IMR-90 (cell line): Measurements from ENCODE around the gene MRPL44. TPM values are rescaled to one million over a fixed set of nuclear protein-coding genes. Genes with fewer than 3 reads are reported as not detected.

ENCODE experiments used
- ATAC-seq: fragments of 200-7000 bp; cut with Tn5 transposase; 2 replicates; pipeline ENCODE4 v1.9.1; 2020; ENCODE audit warnings: low read depth, mild to moderate bottlenecking, moderate library complexity
- BruUV-seq: library from RNA; stranded (reverse); fragments of 400-500 nt; replicated peaks from 2 replicates; lab custom pipeline; 2021; lab: Mats Ljungman, UMichigan
- CTCF ChIA-PET: fragments of 300-600 bp; formaldehyde crosslinking; extraction: SDS; loops from one replicate; lab custom pipeline; 2021; ENCODE audit warnings: antibody characterized with exemption; lab: Yijun Ruan, JAX
- POLR2A ChIA-PET: fragments of 300-600 bp; sonication (Branson Sonifier 250); formaldehyde crosslinking; loops from one replicate; lab custom pipeline; 2022; ENCODE audit warnings: antibody characterized with exemption; ENCODE audit not compliant: unreplicated experiment; lab: Charles Lee
- DNase-seq: peaks from one replicate; pipeline ENCODE4 v3.0.0; 2013
- H2AFZ ChIP-seq: replicated peaks from 2 replicates; pipeline ENCODE3; 2013; ENCODE audit warnings: low read length, mild to moderate bottlenecking; ENCODE audit not compliant: poor library complexity
- H2AK5ac ChIP-seq: 2 replicates; pipeline ENCODE4 v1.6.1; 2013; ENCODE audit warnings: low read depth, low read length, inconsistent platforms
- H2AK9ac ChIP-seq: replicated peaks from 2 replicates; pipeline ENCODE3; 2013; ENCODE audit warnings: mild to moderate bottlenecking, low read depth, low read length, moderate library complexity; ENCODE audit not compliant: poor library complexity
- H2BK120ac ChIP-seq: 2 replicates; pipeline ENCODE4 v1.6.1; 2013; ENCODE audit warnings: low read depth, low read length, inconsistent platforms
- H2BK15ac ChIP-seq: 3 replicates; pipeline ENCODE4 v1.6.1; 2013; ENCODE audit warnings: low read depth, low read length, inconsistent platforms
- H2BK20ac ChIP-seq: 2 replicates; pipeline ENCODE4 v1.6.1; 2013; ENCODE audit warnings: low read depth, mild to moderate bottlenecking, inconsistent platforms, low read length, moderate library complexity
- H2BK5ac ChIP-seq: 2 replicates; pipeline ENCODE4 v1.6.1; 2013; ENCODE audit warnings: mild to moderate bottlenecking, low read depth, low read length, inconsistent platforms; ENCODE audit not compliant: poor library complexity, severe bottlenecking
- H3K14ac ChIP-seq: replicated peaks from 2 replicates; pipeline ENCODE4 v1.6.1; 2013; ENCODE audit warnings: low read depth, low read length, inconsistent platforms
- H3K18ac ChIP-seq: 2 replicates; pipeline ENCODE4 v1.6.1; 2013; ENCODE audit warnings: low read depth, low read length, control low read depth
- H3K23ac ChIP-seq: 2 replicates; pipeline ENCODE4 v1.6.1; 2013; ENCODE audit warnings: low read depth, low read length, inconsistent platforms
- H3K27ac ChIP-seq: 2 replicates; pipeline ENCODE4 v1.5.1; 2013; ENCODE audit warnings: mild to moderate bottlenecking, control low read depth, low read length; ENCODE audit not compliant: insufficient read depth
- H3K27me3 ChIP-seq: 2 replicates; pipeline ENCODE4 v1.6.1; 2013; ENCODE audit warnings: low read length; ENCODE audit not compliant: control insufficient read depth, insufficient read depth
- H3K36me3 ChIP-seq: 2 replicates; pipeline ENCODE4 v1.6.1; 2013; ENCODE audit warnings: low read length, mixed read lengths; ENCODE audit not compliant: control insufficient read depth, insufficient read depth
- H3K4ac ChIP-seq: 2 replicates; pipeline ENCODE4 v1.6.1; 2013; ENCODE audit warnings: low read depth, low read length, inconsistent platforms
- H3K4me1 ChIP-seq: 2 replicates; pipeline ENCODE4 v1.6.1; 2013; ENCODE audit warnings: low read length, mixed read lengths; ENCODE audit not compliant: control insufficient read depth, insufficient read depth
- H3K4me2 ChIP-seq: 2 replicates; pipeline ENCODE4 v1.6.1; 2013; ENCODE audit warnings: low read depth, mild to moderate bottlenecking, control low read depth, low read length, moderate library complexity
- H3K4me3 ChIP-seq: 2 replicates; pipeline ENCODE4 v1.5.1; 2013; ENCODE audit warnings: low read depth, mild to moderate bottlenecking, control low read depth, low read length, moderate library complexity; ENCODE audit not compliant: insufficient read depth
- H3K56ac ChIP-seq: 2 replicates; pipeline ENCODE4 v1.6.1; 2013; ENCODE audit warnings: low read length, inconsistent platforms; ENCODE audit not compliant: insufficient read depth; ENCODE audit errors: extremely low read depth
- H3K79me1 ChIP-seq, 2 experiments: 2 replicates each; pipeline ENCODE4 v1.6.1; 2013; ENCODE audit warnings: low read length in 2 of 2, inconsistent platforms in 1 of 2, low read depth in 1 of 2
- H3K9ac ChIP-seq: 2 replicates; pipeline ENCODE4 v1.6.1; 2013; ENCODE audit warnings: low read depth, low read length, control low read depth
- H3K9me1 ChIP-seq: 2 replicates; pipeline ENCODE4 v1.6.1; 2013; ENCODE audit warnings: low read length, inconsistent platforms; ENCODE audit not compliant: insufficient read depth
- H3K9me3 ChIP-seq: 2 replicates; pipeline ENCODE4 v1.6.1; 2013; ENCODE audit warnings: low read length; ENCODE audit not compliant: control insufficient read depth, insufficient read depth
- H4K20me1 ChIP-seq: 2 replicates; pipeline ENCODE4 v1.6.1; 2013; ENCODE audit warnings: low read length, inconsistent platforms; ENCODE audit not compliant: insufficient read depth
- H4K5ac ChIP-seq: 2 replicates; pipeline ENCODE4 v1.6.1; 2013; ENCODE audit warnings: mild to moderate bottlenecking, low read depth, low read length, control low read depth
- H4K8ac ChIP-seq, 2 experiments: 2 replicates each; pipeline ENCODE4 v1.6.1; 2013; ENCODE audit warnings: low read depth in 2 of 2, low read length in 2 of 2, control low read depth in 1 of 2, inconsistent platforms in 1 of 2
- H4K91ac ChIP-seq: 2 replicates; pipeline ENCODE4 v1.6.1; 2013; ENCODE audit warnings: low read depth, low read length, inconsistent platforms; ENCODE audit not compliant: insufficient read depth
- BHLHE40 ChIP-seq: fragments of 150-350 bp; IDR thresholded peaks from 2 replicates; pipeline ENCODE4 v1.6.1; 2016; ENCODE audit warnings: mild to moderate bottlenecking, low read depth, low read length
- CEBPB ChIP-seq: IDR thresholded peaks from 2 replicates; pipeline ENCODE4 v1.6.1; 2012; ENCODE audit warnings: low read depth, low read length, improper control_type of control experiment
- CHD1 ChIP-seq: IDR thresholded peaks from 2 replicates; pipeline ENCODE4 v1.6.1; 2012; ENCODE audit warnings: low read depth, low read length, improper control_type of control experiment
- FOS ChIP-seq: fragments of 150-350 bp; IDR thresholded peaks from 2 replicates; pipeline ENCODE4 v1.6.1; 2016; ENCODE audit warnings: low read depth, low read length
- MAFK ChIP-seq: IDR thresholded peaks from 2 replicates; pipeline ENCODE4 v1.6.1; 2012; ENCODE audit warnings: low read depth, low read length, improper control_type of control experiment
- MAZ ChIP-seq: IDR thresholded peaks from 2 replicates; pipeline ENCODE4 v1.6.1; 2012; ENCODE audit warnings: low read depth, mild to moderate bottlenecking, low read length, improper control_type of control experiment, moderate library complexity, borderline replicate concordance
- MXI1 ChIP-seq: IDR thresholded peaks from 2 replicates; pipeline ENCODE4 v1.6.1; 2012; ENCODE audit warnings: low read depth, mild to moderate bottlenecking, low read length, moderate library complexity, borderline replicate concordance
- NFE2L2 ChIP-seq: fragments of 150-350 bp; IDR thresholded peaks from 2 replicates; pipeline ENCODE4 v1.6.1; 2016; ENCODE audit warnings: low read depth, mild to moderate bottlenecking, low read length
- POLR2A ChIP-seq: IDR thresholded peaks from 2 replicates; pipeline ENCODE4 v1.6.1; 2012; ENCODE audit warnings: mild to moderate bottlenecking, low read depth, low read length
- RAD21 ChIP-seq: IDR thresholded peaks from 2 replicates; pipeline ENCODE4 v1.6.1; 2012; ENCODE audit warnings: low read length, improper control_type of control experiment
- RCOR1 ChIP-seq: IDR thresholded peaks from 2 replicates; pipeline ENCODE4 v1.6.1; 2012; ENCODE audit warnings: mild to moderate bottlenecking, low read length, improper control_type of control experiment; ENCODE audit not compliant: insufficient replicate concordance
- RFX5 ChIP-seq: IDR thresholded peaks from 2 replicates; pipeline ENCODE4 v1.8.0; 2012; ENCODE audit warnings: low read depth, mild to moderate bottlenecking, low read length, moderate library complexity
- SMC3 ChIP-seq: fragments of 150-350 bp; IDR thresholded peaks from 2 replicates; pipeline ENCODE4 v1.6.1; 2016; ENCODE audit warnings: low read depth, mild to moderate bottlenecking, antibody characterized with exemption, low read length, moderate library complexity
- whole genome bisulfite sequencing, 2 experiments: methylation state at CpG; one replicate each; pipeline versions ENCODE4 v1.1.5 to v1.1.7; 2013; ENCODE audit warnings: missing lambda C conversion rate in 2 of 2; ENCODE audit not compliant: insufficient read length in 1 of 2; ENCODE audit errors: extremely low coverage in 2 of 2; 5-methylcytosine and 5-hydroxymethylcytosine counted together
- dilution Hi-C: fragments of 300-500 bp; cut with HindIII; formaldehyde crosslinking; loops from one replicate; pipeline ENCODE4 v1.14.3; 2018; ENCODE audit warnings: low sequenced_read_pairs; ENCODE audit not compliant: unreplicated experiment
- in situ Hi-C: fragments of 300-500 bp; cut with MboI; formaldehyde crosslinking; loops from 3 replicates; pipeline ENCODE4 v1.14.3; 2019; ENCODE audit warnings: low sequenced_read_pairs, inconsistent platforms, mixed read lengths
- intact Hi-C: fragments of 100-400 bp; cut with micrococcal nuclease; formaldehyde crosslinking; loops from 2 replicates; pipeline ENCODE4 v1.10.0; 2022
- polyA plus RNA-seq, 3 experiments: library from polyadenylated mRNA; depleted of rRNA; stranded (reverse); fragments of >200 nt; gene quantifications; 2 replicates each; pipeline ENCODE4 v1.2.3, GENCODE V29; 2012; ENCODE audit warnings: low replicate concordance in 1 of 3
- total RNA-seq: library from RNA; depleted of rRNA; stranded (reverse); fragments of >200 nt; gene quantifications from 2 replicates; pipeline ENCODE4 v1.2.3, GENCODE V29; 2012
- TF ChIP-seq, protein P1 (sequence below): fragments of 150-350 bp; IDR thresholded peaks from 2 replicates; pipeline ENCODE4 v1.6.1; 2016; ENCODE audit warnings: low read depth, mild to moderate bottlenecking, low read length, moderate library complexity, borderline replicate concordance
- TF ChIP-seq, protein P2 (sequence below): fragments of 150-350 bp; IDR thresholded peaks from 2 replicates; pipeline ENCODE4 v1.6.1; 2017; ENCODE audit warnings: mild to moderate bottlenecking, antibody characterized with exemption, low read length, low read depth
- TF ChIP-seq, protein P3 (sequence below): conservative IDR thresholded peaks from 2 replicates; pipeline ENCODE4 v1.5.1; 2012; ENCODE audit warnings: mild to moderate bottlenecking, low read depth, low read length, improper control_type of control experiment

The MRPL44 gene
- total and polyA plus RNA-seq, 2 of the 4 experiments (the other 2 are of a cell fraction): 18.6 to 20.1 TPM

DNA sequence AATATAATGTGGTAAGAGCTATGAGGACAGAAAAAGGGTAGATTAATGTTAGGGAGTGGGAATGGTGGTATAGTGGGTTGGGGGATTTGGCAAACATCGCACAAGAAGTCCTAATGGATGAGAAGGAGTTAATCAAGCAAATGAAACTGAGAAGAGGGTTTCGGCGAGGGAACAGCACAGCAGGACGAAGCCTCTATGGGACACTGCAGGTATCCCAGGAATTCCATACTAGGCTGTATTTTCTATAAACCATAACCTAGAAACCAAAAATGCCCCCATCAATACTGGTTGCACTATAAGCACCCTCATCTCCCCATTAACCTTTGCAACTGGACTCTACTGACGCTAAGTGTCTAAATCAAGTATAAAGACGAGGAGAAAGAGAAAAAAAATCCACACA, 22.4 kb upstream of the MRPL44 start:
- WGBS, 2 experiments: no CpG with 5 or more reads among the region's 6 CpGs
- ChIA-PET POLR2A (no interaction called here), CTCF (no interaction called here)
- dilution Hi-C loops (no loop called here), in situ Hi-C loops (no loop called here), intact Hi-C loops (no loop called here)
- no peak overlapping the region for H4K91ac ChIP-seq
- ATAC-seq: no peak
- H3K14ac ChIP-seq: no peak overlapping the region
- no peaks in the 10 kb centered on the region for H3K36me3 ChIP-seq
- TF ChIP-seq MAFK (no peak), MXI1 (no peak), CHD1 (no peak), RFX5 (no peak), FOS (no peak), POLR2A (no peak), BHLHE40 (no peak), SMC3 (no peak), NFE2L2 (no peak), MAZ (no peak), CEBPB (no peak), RCOR1 (no peak), RAD21 (no peak)
- TF ChIP-seq, protein P1, sequence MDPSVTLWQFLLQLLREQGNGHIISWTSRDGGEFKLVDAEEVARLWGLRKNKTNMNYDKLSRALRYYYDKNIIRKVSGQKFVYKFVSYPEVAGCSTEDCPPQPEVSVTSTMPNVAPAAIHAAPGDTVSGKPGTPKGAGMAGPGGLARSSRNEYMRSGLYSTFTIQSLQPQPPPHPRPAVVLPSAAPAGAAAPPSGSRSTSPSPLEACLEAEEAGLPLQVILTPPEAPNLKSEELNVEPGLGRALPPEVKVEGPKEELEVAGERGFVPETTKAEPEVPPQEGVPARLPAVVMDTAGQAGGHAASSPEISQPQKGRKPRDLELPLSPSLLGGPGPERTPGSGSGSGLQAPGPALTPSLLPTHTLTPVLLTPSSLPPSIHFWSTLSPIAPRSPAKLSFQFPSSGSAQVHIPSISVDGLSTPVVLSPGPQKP: no peak
- TF ChIP-seq, protein P2, sequence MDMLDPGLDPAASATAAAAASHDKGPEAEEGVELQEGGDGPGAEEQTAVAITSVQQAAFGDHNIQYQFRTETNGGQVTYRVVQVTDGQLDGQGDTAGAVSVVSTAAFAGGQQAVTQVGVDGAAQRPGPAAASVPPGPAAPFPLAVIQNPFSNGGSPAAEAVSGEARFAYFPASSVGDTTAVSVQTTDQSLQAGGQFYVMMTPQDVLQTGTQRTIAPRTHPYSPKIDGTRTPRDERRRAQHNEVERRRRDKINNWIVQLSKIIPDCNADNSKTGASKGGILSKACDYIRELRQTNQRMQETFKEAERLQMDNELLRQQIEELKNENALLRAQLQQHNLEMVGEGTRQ: no peak
- TF ChIP-seq, protein P3, sequence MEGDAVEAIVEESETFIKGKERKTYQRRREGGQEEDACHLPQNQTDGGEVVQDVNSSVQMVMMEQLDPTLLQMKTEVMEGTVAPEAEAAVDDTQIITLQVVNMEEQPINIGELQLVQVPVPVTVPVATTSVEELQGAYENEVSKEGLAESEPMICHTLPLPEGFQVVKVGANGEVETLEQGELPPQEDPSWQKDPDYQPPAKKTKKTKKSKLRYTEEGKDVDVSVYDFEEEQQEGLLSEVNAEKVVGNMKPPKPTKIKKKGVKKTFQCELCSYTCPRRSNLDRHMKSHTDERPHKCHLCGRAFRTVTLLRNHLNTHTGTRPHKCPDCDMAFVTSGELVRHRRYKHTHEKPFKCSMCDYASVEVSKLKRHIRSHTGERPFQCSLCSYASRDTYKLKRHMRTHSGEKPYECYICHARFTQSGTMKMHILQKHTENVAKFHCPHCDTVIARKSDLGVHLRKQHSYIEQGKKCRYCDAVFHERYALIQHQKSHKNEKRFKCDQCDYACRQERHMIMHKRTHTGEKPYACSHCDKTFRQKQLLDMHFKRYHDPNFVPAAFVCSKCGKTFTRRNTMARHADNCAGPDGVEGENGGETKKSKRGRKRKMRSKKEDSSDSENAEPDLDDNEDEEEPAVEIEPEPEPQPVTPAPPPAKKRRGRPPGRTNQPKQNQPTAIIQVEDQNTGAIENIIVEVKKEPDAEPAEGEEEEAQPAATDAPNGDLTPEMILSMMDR: no peak
- H2BK120ac ChIP-seq: no peak overlapping the region
- H2AK9ac ChIP-seq: no peak overlapping the region
- H4K5ac ChIP-seq: no peak overlapping the region
- no peak overlapping the region for H3K23ac ChIP-seq
- no peak overlapping the region for H3K4me3 ChIP-seq
- H3K4me2 ChIP-seq: no peak overlapping the region
- peaks cover 13% of the 10 kb centered on the region for H3K9me1 ChIP-seq
- H2AK5ac ChIP-seq: no peak overlapping the region
- H3K79me1 ChIP-seq: peaks cover 38 to 78% of the 10 kb centered on the region in 2 experiments
- H4K20me1 ChIP-seq: peaks cover 39% of the 10 kb centered on the region
- H4K8ac ChIP-seq: no peak overlapping the region
- H3K27me3 ChIP-seq: no peaks in the 10 kb centered on the region
- H3K9me3 ChIP-seq: no peaks in the 10 kb centered on the region
- H3K18ac ChIP-seq: no peak overlapping the region
- H2BK15ac ChIP-seq: no peak overlapping the region
- peaks cover 20% of the 10 kb centered on the region for H3K4me1 ChIP-seq
- no peak overlapping the region for H2BK20ac ChIP-seq
- no peak overlapping the region for H3K4ac ChIP-seq
- DNase-seq: no peak
- no TSS peak for BruUV-seq
- H3K9ac ChIP-seq: no peak overlapping the region
- H3K27ac ChIP-seq: no peak overlapping the region
- H3K56ac ChIP-seq: no peak overlapping the region
- H2BK5ac ChIP-seq: no peak overlapping the region
- no peak overlapping the region for H2AFZ ChIP-seq
